Immature natural killer cell (primary cell): Measurements from ENCODE around the gene RXFP4. TPM values are rescaled to one million over a fixed set of nuclear protein-coding genes. Genes with fewer than 3 reads are reported as not detected.
A peak's percentile ranks its signal among the peaks of the same experiment; 100 is the strongest.

Experiments used
- DNase-seq, 3 donors: peaks; one replicate each; pipeline ENCODE4 v3.0.0; 2022; ENCODE audit warnings: mixed read lengths in 1 of 3
- H3K27ac Mint-ChIP-seq, 6 donors: one replicate each; pipeline ENCODE4 v1.8.0; 2020; ENCODE audit warnings: mixed read lengths in 6 of 6, mild to moderate bottlenecking in 5 of 6, inconsistent platforms in 4 of 6, moderate library complexity in 3 of 6
- H3K27me3 Mint-ChIP-seq, 3 donors: one replicate each; pipeline ENCODE4 v1.8.0; 2020 to 2021; ENCODE audit warnings: low read depth in 3 of 3, mild to moderate bottlenecking in 3 of 3, mixed read lengths in 3 of 3, moderate library complexity in 3 of 3, inconsistent platforms in 1 of 3
- H3K36me3 Mint-ChIP-seq, 3 donors: one replicate each; pipeline ENCODE4 v1.8.0; 2020; ENCODE audit warnings: mixed read lengths in 3 of 3, inconsistent platforms in 2 of 3, mild to moderate bottlenecking in 2 of 3
- H3K4me1 Mint-ChIP-seq, 2 donors: one replicate each; pipeline ENCODE4 v1.8.0; 2020; ENCODE audit warnings: inconsistent platforms in 2 of 2, mild to moderate bottlenecking in 2 of 2, mixed read lengths in 2 of 2, moderate library complexity in 1 of 2
- H3K4me3 Mint-ChIP-seq, 5 donors: one replicate each; pipeline ENCODE4 v1.8.0; 2020; ENCODE audit warnings: mild to moderate bottlenecking in 5 of 5, mixed read lengths in 5 of 5, inconsistent platforms in 3 of 5, moderate library complexity in 3 of 5
- H3K9me3 Mint-ChIP-seq, 6 donors: one replicate each; pipeline ENCODE4 v1.8.0; 2020; ENCODE audit warnings: mild to moderate bottlenecking in 6 of 6, mixed read lengths in 6 of 6, inconsistent platforms in 4 of 6, moderate library complexity in 3 of 6
- polyA plus RNA-seq, 3 donors: library from polyadenylated mRNA; unstranded; fragments of 300-500 nt; fragmentation: Illumina TruSeq; gene quantifications; one replicate each; pipeline ENCODE4 v1.2.3, GENCODE V29; 2021

The RXFP4 gene
- polyA plus RNA-seq, 3 donors from 2014 or later: 0.78 TPM; not detected in 2

DNA sequence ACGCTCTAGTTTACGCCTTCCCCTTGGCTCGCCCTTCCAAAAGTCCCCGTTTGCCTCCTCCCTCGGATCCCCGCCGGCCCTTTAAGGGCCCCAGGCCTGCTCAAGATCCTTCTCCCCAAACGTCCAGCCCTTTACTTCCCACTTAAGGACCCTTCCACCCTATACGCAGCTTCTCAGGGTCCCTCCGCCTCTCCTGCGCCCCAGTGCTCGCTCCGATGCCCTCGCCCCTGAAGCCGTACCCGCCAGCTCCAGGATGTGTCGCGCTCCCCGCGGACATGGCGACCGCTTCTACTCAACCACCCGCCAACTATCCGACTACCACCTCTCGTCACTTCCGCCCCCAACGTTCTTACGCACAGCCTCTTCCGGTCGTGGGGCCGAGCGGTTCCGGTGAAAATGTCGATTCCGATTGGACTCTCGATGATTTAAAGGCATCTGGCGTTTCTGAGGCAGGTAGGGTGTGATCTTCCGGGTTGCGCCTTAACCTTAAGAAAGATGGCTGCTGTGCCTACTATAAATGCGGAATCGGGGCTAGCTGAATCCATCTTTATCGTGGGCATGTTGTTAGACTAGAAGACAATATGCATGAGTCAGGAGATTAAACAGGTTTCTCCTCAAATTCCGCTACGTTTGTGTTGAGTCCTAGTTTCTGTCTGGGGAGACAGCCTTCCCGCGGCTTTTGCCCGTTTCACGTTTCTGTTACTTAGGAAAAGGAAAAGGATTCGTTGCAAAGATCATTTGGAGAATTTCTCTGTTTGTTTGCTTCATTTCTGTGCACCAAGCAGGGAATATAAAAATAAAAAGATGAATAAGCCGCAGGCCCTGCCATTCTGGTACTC lies 7.1 kb upstream of the RXFP4 start, which contains the start of gene KHDC4:
TSS of gene KHDC4 (minus strand) at position 317 of the 839 bp plus-strand sequence. CDS start at position 277, 40 bp downstream.
- no peak within 1 kb of the TSS for H3K27ac Mint-ChIP-seq
- H3K4me3 Mint-ChIP-seq: peak within 1 kb of the TSS in 2 of 5 donors; percentile 36 to 58
- no peaks in the 10 kb centered on the region for H3K27me3 Mint-ChIP-seq

DNA sequence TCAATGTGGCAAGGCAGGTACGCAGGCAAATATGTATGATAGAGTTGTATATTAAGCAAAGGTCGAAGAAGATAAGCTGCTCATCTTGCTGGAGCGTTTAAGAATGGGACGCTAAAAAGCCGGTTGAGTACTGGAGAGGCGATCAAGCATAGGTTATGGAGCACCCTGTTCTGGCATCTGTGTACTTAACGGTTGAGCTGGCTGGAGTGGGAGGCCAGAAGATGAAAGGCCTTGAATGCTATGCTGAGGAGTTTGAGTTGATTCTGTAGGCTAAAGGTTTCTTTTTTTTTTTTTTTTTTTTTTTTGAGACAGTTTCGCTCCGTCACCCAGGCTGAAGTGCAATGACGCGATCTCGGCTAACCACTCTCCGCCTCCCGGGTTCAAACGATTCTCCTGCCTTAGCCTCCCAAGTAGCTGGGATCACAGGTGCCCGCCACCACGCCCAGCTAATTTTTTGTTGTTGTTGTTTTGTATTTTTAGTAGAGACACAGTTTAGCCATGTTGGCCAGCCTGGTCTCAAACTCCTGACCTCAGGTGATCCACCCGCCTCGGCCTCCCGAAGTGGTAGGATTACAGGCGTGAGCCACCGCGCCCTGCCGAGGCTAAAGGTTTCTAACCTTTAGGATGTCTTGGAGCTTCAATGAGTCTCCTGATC lies 6.4 kb upstream of the RXFP4 start:
- H3K4me3 Mint-ChIP-seq: peak overlapping the region in 2 of 5 donors; percentile 36 to 58

More for the DNA sequence above, 7.1 kb upstream of the RXFP4 start, which contains the start of gene KHDC4:
- Mint-ChIP-seq H3K9me3 (no peaks in the 10 kb centered on the region), H3K4me1 (peaks cover 29 to 35% of the 10 kb centered on the region in 2 donors), H3K36me3 (peaks cover 0 to 8% (median 4%) of the 10 kb centered on the region in 3 donors)
- peak; percentile 96 to 97 (median 97) for DNase-seq

DNA sequence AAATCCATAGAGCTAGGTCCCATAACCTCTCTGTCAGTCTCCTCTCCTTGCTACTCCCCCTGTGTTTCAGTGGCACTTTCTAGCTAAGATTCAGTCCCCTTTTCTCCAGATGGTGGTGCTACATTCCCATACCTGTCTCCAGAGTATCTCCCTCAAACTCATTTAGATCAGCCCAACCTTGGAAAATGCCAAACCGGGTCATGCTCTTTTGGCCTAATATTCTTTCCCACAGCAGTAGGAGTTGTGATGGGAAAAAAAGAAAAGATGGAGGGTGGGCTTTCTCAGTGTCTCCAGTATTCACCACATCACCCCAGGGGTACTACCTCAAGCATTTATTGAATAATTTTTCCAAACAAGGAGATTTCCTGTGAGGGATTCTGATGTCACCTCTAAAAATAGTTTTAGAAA lies 3.2 kb upstream of the RXFP4 start:
- peak; percentile 25 to 40 (median 31) for DNase-seq
- Mint-ChIP-seq H3K4me1 (peaks cover 29 to 30% of the 10 kb centered on the region in 2 donors), H3K4me3 (no peak overlapping the region), H3K27ac (peak overlapping the region in 2 of 6 donors; percentile 26 to 83), H3K27me3 (peaks cover 0 to 8% (median 5%) of the 10 kb centered on the region in 3 donors), H3K36me3 (no peaks in the 10 kb centered on the region), H3K9me3 (no peaks in the 10 kb centered on the region)

More for the DNA sequence above, 6.4 kb upstream of the RXFP4 start:
- Mint-ChIP-seq H3K36me3 (peaks cover 0 to 4% (median 0%) of the 10 kb centered on the region in 3 donors), H3K4me1 (peaks cover 27 to 29% of the 10 kb centered on the region in 2 donors), H3K27ac (no peak overlapping the region), H3K9me3 (no peaks in the 10 kb centered on the region), H3K27me3 (peaks cover 0 to 1% (median under 1%) of the 10 kb centered on the region in 3 donors)
- DNase-seq: no peak

DNA sequence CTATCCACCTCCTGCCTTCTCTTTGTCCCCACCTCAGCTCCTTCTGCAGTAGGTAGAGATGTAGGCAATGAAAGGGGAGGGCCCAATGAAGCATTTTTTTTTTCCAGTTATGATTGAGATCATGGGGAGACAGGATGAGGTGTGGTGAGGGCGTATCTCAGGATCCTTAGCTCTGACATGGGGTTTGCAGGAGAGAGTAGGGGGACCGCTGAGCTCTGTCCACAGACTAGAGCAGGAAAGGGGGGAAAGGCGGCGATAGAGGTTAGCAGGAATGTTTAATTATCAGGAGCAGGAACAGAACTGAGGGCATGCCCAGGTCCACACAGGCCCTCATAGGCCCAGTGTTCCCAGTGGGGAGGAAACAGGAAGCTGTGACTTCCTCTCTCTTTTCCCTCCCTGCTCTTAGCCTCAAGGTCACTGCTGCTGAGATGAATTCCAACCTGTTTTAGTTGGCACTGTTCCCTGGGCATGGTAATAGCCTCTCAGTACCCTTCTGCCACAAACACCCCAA lies 901 bp upstream of the RXFP4 start:
- peak overlapping the region in 5 of 6 donors; percentile 28 to 62 (median 51) for H3K27ac Mint-ChIP-seq
- no peaks in the 10 kb centered on the region for H3K36me3 Mint-ChIP-seq
- no peak overlapping the region for H3K4me3 Mint-ChIP-seq
- DNase-seq: no peak
- H3K4me1 Mint-ChIP-seq: peaks cover 39% of the 10 kb centered on the region in 2 donors
- peaks cover 0 to 11% (median 7%) of the 10 kb centered on the region in 3 donors for H3K27me3 Mint-ChIP-seq
- no peaks in the 10 kb centered on the region for H3K9me3 Mint-ChIP-seq

DNA sequence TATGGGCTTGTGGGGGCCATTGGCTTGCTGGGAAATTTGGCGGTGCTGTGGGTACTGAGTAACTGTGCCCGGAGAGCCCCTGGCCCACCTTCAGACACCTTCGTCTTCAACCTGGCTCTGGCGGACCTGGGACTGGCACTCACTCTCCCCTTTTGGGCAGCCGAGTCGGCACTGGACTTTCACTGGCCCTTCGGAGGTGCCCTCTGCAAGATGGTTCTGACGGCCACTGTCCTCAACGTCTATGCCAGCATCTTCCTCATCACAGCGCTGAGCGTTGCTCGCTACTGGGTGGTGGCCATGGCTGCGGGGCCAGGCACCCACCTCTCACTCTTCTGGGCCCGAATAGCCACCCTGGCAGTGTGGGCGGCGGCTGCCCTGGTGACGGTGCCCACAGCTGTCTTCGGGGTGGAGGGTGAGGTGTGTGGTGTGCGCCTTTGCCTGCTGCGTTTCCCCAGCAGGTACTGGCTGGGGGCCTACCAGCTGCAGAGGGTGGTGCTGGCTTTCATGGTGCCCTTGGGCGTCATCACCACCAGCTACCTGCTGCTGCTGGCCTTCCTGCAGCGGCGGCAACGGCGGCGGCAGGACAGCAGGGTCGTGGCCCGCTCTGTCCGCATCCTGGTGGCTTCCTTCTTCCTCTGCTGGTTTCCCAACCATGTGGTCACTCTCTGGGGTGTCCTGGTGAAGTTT lies 550 bp downstream of the RXFP4 start:
- peaks cover 0 to 10% (median 3%) of the 10 kb centered on the region in 3 donors for H3K36me3 Mint-ChIP-seq
- H3K4me1 Mint-ChIP-seq: peaks cover 47 to 49% of the 10 kb centered on the region in 2 donors
- DNase-seq: no peak
- H3K27me3 Mint-ChIP-seq: peaks cover 0 to 17% (median 9%) of the 10 kb centered on the region in 3 donors
- no peaks in the 10 kb centered on the region for H3K9me3 Mint-ChIP-seq
- peak overlapping the region in 1 of 5 donors; percentile 30 for H3K4me3 Mint-ChIP-seq
- peak overlapping the region in 3 of 6 donors; percentile 36 to 48 (median 40) for H3K27ac Mint-ChIP-seq

DNA sequence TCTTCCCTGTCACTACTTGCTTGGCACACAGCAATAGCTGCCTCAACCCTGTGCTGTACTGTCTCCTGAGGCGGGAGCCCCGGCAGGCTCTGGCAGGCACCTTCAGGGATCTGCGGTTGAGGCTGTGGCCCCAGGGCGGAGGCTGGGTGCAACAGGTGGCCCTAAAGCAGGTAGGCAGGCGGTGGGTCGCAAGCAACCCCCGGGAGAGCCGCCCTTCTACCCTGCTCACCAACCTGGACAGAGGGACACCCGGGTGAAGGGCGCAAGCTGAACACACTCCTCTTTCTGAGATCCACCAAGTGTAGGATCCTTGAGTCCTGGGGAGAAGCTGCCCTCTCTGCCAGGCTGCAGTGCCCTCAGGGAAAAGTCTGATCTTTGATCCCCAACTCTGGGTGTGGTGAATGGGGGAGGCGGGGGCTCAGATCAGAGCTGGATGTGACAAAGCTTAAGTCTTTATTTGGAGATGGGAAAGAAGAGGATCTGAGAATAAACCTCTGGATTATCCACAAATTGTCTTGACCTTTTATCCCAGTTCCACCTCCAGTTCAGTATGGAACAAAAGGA lies 1.2 kb downstream of the RXFP4 start:
- Mint-ChIP-seq H3K4me1 (peaks cover 50 to 53% of the 10 kb centered on the region in 2 donors), H3K36me3 (peaks cover 0 to 12% (median 4%) of the 10 kb centered on the region in 3 donors), H3K4me3 (peak overlapping the region in 1 of 5 donors; percentile 30), H3K27ac (peak overlapping the region in 3 of 6 donors; percentile 36 to 48 (median 40)), H3K9me3 (no peaks in the 10 kb centered on the region), H3K27me3 (peaks cover 0 to 17% (median 9%) of the 10 kb centered on the region in 3 donors)
- no peak for DNase-seq

DNA sequence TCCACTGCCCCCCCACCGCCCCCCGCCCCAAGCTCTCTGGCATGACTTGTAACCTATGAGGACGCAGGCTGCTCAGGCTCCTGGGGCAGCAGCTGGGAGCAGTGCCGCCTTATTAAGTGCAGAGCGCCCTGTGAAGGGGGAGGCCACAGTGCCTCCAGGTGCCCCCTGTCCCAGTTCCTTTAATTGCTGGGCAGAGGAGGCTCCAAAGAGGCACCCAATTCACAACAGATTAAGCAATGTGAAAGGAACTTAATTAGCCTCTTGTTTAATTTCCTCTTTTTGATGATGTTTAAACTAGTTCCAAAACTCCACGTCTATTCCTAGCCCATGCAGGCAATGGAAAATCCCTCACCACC lies 3.0 kb downstream of the RXFP4 start:
- DNase-seq: no peak
- H3K27ac Mint-ChIP-seq: peak overlapping the region in 5 of 6 donors; percentile 75 to 90 (median 88)
- peaks cover 50% of the 10 kb centered on the region in 2 donors for H3K4me1 Mint-ChIP-seq
- no peak overlapping the region for H3K4me3 Mint-ChIP-seq
- no peaks in the 10 kb centered on the region for H3K9me3 Mint-ChIP-seq
- H3K36me3 Mint-ChIP-seq: peaks cover 0 to 17% (median 4%) of the 10 kb centered on the region in 3 donors
- H3K27me3 Mint-ChIP-seq: peaks cover 0 to 17% (median 9%) of the 10 kb centered on the region in 3 donors

DNA sequence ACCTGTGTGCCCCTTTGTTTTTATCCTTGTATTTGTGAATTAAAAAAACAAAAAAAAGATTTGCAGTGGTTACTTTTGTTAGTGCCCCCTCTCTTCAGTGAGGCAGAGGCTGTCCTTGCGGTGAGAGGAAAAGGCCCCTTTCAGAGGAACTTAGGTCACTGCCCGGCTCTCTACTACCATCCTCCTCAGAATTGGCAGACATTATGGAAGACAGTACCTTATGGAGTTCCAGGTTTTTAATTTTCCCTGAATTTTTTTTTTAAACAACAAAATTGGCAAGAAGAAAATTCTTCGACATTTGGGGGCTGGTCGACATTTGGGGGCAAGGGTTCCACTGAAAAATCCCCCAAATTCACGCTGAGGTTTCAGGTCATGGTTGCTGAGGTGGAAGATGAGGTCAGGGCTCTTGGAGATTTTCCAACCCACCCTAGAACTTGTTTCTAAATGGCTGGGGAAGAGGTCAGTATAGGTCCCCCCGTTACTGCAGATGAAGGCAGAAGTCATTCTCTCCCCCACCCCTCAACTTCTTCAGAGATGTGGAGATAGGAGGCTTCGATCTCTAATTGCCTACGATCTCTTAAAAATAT lies 5.3 kb downstream of the RXFP4 start:
- Mint-ChIP-seq H3K9me3 (no peaks in the 10 kb centered on the region), H3K27ac (peak overlapping the region; percentile 84 to 93 (median 89)), H3K36me3 (peaks cover 0 to 29% (median 4%) of the 10 kb centered on the region in 3 donors), H3K4me1 (peaks cover 33 to 34% of the 10 kb centered on the region in 2 donors), H3K27me3 (peaks cover 0 to 9% (median 7%) of the 10 kb centered on the region in 3 donors), H3K4me3 (peak overlapping the region in 2 of 5 donors; percentile 5 to 70)
- DNase-seq: no peak

DNA sequence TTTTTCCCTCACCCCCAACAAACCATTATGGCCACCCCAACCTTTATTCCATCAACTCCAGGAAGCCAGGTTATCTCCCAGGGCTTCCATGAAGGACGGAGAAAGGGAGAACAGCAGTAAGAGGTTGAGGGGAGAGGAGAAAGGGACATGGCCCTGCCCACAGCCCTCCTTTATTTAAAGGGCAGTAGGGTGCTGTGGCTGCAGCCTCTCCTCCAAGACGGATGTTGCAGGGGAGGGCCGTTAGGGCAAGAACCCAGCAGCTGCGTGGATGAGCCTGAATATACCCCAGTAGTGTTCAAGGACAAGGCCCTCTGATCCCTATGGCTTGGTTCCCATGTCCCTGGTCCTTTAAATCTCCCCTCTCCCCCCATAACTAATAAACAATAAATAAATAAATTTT lies 5.9 kb downstream of the RXFP4 start:
- H3K9me3 Mint-ChIP-seq: no peaks in the 10 kb centered on the region
- H3K27me3 Mint-ChIP-seq: peaks cover 2 to 9% (median 7%) of the 10 kb centered on the region in 3 donors
- peaks cover 29 to 30% of the 10 kb centered on the region in 2 donors for H3K4me1 Mint-ChIP-seq
- no peak for DNase-seq
- peaks cover 0 to 35% (median 4%) of the 10 kb centered on the region in 3 donors for H3K36me3 Mint-ChIP-seq
- no peak overlapping the region for H3K4me3 Mint-ChIP-seq
- peak overlapping the region in 5 of 6 donors; percentile 87 to 93 (median 90) for H3K27ac Mint-ChIP-seq

DNA sequence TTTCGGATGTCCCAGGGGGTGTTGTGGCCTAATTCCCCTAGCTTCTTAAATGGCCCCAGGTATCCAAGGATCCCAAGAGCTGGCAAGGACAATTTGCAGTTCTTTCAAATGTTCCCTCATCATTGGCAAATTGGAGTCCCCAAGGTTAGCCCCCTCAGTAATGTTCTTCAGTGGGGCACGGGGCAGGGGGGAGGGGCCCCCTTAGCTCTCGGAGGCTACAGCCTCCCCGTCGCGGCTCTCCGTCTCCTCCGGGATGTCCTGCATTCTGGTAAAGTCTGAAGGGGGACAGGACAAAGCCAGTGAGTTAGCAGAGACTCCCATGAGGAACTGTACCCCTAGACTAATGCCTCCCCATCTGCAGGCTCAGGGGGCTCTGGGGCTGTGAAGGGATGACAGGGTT lies 6.3 kb downstream of the RXFP4 start:
- peak overlapping the region in 5 of 6 donors; percentile 16 to 59 (median 45) for H3K27ac Mint-ChIP-seq
- DNase-seq: no peak

DNA sequence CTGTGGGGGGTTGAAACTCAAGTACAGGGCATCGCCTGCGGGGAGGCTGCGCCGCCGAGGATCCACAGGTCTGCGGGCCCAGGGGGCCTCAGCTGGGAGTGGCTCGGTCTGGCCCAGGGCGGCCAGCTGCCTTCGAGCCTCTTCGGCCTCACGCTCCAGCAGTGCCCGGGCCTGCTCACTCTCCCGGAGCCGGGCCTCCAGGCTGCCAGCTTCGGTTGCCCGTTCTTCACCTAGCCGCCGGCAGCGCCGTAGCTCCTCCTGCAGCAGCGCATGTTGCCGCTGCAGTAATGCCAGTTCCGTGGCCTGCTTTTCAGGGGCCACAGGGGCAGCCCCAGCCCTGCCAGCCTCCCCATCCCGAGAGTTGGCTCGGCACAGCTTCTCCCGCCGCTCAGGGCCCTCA lies 9.4 kb downstream of the RXFP4 start:
- no peak for DNase-seq
- H3K4me3 Mint-ChIP-seq: no peak overlapping the region
- H3K27ac Mint-ChIP-seq: peak overlapping the region in 1 of 6 donors; percentile 36
- H3K4me1 Mint-ChIP-seq: peaks cover 15% of the 10 kb centered on the region in 2 donors
- peaks cover 4 to 51% (median 5%) of the 10 kb centered on the region in 3 donors for H3K36me3 Mint-ChIP-seq
- peaks cover 2 to 5% (median 2%) of the 10 kb centered on the region in 3 donors for H3K27me3 Mint-ChIP-seq
- no peaks in the 10 kb centered on the region for H3K9me3 Mint-ChIP-seq

More for the DNA sequence above, 6.3 kb downstream of the RXFP4 start:
- H3K4me3 Mint-ChIP-seq: no peak overlapping the region
- H3K36me3 Mint-ChIP-seq: peaks cover 0 to 38% (median 4%) of the 10 kb centered on the region in 3 donors
- H3K27me3 Mint-ChIP-seq: peaks cover 2 to 9% (median 4%) of the 10 kb centered on the region in 3 donors
- peaks cover 26 to 29% of the 10 kb centered on the region in 2 donors for H3K4me1 Mint-ChIP-seq
- H3K9me3 Mint-ChIP-seq: no peaks in the 10 kb centered on the region

DNA sequence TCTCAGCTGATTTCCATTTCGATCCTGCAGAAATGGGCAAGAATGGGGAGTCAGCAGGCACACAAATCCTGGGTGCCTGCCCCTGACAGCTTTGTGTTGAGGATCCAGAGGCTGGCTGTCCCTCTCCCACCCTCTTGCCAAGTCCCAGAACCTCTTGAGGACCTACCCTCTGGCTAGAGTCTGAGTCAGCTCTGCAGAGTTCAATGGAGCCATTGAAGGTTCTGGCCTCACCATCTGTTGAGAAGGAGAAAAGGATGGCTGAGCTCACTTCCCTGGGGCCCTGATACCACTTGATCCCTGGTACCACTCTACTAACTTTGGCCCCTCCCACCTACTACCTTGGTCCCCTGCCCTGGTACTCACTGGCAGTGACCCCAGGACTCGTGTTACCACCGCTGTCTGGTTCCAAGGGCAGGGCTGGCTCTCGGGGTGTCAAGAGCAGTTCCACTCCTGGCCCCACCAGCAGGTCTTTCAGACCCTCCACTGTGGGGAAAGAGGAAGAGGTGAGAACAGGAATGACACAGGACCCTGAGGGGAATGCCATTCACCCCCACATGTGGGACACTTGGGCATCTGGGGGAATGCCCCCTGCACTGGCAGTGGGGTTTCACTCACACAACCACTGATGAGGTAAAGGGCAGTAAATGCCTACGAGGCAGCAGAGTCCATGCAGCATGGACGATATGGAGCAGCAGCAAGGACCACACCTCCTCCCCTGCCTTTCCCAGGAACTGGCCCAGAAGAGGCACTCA lies 10.5 kb downstream of the RXFP4 start:
- Mint-ChIP-seq H3K4me1 (peaks cover 4% of the 10 kb centered on the region in 2 donors), H3K27ac (peak overlapping the region in 3 of 6 donors; percentile 43 to 64 (median 59)), H3K9me3 (no peaks in the 10 kb centered on the region), H3K36me3 (peaks cover 2 to 42% (median 5%) of the 10 kb centered on the region in 3 donors), H3K4me3 (no peak overlapping the region), H3K27me3 (peaks cover 0 to 2% (median 0%) of the 10 kb centered on the region in 3 donors)
- no peak for DNase-seq
